ENCODE measurements around the gene NFKBIL1.
"Not testable (repeated sequence)": the region's sequence is repeated elsewhere in the genome, so short reads cannot be mapped to it uniquely, and the experiment has no call there.

The NFKBIL1 gene

DNA sequence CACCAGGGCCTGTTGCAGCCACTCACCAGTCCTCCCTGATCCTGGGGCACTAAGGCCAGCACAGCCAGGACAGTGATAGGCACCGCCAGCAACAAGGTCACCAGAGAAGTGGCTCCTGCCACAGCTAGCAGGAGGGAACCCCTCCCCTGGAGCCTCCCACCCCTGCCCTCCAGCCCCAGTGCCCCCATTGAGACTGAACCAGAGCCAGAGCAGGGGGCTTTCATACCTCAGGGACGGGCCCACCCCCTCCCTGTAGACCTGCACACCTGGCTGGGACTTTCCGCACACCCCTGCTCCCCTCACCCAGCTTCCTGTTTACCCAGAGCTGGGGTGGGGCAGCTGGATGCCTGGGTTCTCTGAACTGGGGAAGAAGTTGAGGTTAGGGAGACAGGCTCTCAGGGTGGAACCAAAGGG is 34.8 kb downstream of the NFKBIL1 start, which contains the start of gene LTB:
LTB (minus strand) TSS at position 195 of the 414 bp plus-strand sequence; CDS start at position 188, 7 bp downstream.
- DNase-seq: peak; percentile 68

DNA sequence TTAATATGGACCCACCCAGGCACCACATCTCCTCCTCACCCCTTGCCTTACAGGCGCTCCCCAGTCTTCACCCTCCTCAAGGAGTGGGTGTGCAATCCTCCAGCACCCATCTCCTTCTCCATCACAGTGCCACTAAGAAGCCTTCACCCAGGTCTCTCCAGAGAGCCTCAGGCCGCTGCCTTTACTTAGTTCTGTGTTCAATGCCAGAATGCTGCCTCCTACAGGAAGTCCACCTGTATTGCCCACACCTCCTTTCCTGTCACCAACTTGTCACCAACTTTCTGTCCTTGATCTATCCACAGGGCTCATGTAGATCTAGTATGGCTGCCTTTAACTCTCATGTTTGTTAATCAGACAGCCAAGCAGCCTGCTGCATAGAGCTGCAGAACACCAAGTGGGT is 38.1 kb downstream of the NFKBIL1 start:
- no peak for DNase-seq

DNA sequence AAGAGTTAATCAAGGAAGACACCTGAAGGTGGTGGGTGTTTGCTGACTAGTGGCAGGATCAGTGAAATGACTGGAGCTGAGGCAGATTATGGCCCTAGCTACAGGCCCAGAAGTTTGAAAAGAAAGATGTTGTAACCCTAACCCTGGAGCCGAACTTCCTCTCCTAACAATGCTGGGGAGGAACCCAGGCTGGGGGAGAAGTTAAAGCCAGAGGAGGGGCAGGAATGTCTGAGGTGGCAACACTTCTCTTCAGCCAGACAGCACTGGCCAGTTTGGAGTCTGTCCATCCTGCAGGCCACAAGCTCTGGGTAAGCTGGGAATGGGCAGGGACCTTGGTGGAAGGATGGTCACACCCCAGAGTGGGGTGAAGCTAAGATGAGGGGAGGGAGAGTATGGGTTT is 38.6 kb downstream of the NFKBIL1 start, which contains the start of gene LST1:
LST1 (plus strand) TSS at position 270 of the 400 bp plus-strand sequence. CDS start 1,023 bp downstream, outside the sequence.
- no peak for DNase-seq

- no peak for DNase-seq
Observed at GRCh38 chr6:31586599-31587281, 39.3 kb downstream of the NFKBIL1 start.

DNA sequence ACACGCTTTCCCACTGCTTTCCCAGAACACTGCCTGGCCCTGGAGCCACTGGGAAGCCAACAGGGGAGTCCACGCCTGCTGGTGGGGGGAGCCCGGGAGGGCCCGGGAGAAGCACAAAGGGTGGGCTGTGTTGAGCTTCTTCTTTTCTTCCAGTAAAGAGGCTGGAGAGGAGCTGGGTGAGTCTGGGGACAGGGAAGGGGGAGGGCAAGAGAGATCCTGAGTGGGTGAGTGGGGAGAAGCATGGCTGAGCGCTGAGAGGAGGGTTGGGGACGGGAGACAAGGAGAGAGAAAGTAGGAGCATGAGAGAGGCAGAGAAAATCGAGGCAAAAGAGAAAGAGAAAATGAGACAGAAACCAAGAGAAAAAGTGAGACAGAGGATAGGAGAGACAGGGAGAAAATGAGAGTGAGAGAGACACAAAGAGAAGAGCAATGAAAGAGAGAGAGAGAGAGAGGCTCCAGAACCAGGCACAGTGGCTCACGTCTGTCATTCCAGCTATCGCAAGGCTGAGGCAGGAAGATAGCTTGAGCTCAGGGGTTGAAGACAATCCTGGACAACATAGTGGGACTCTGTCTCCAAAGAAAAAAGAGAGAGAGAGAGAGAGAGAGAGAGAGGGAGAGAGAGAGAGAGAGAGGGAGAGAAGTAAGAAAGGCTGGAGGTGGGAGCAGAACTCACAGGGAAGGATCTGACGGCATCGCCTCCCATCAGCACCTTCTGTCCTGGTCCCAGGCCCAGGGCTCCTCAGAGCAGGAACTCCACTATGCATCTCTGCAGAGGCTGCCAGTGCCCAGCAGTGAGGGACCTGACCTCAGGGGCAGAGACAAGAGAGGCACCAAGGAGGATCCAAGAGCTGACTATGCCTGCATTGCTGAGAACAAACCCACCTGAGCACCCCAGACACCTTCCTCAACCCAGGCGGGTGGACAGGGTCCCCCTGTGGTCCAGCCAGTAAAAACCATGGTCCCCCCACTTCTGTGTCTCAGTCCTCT is 40.7 kb downstream of the NFKBIL1 start:
- no peak for DNase-seq

DNA sequence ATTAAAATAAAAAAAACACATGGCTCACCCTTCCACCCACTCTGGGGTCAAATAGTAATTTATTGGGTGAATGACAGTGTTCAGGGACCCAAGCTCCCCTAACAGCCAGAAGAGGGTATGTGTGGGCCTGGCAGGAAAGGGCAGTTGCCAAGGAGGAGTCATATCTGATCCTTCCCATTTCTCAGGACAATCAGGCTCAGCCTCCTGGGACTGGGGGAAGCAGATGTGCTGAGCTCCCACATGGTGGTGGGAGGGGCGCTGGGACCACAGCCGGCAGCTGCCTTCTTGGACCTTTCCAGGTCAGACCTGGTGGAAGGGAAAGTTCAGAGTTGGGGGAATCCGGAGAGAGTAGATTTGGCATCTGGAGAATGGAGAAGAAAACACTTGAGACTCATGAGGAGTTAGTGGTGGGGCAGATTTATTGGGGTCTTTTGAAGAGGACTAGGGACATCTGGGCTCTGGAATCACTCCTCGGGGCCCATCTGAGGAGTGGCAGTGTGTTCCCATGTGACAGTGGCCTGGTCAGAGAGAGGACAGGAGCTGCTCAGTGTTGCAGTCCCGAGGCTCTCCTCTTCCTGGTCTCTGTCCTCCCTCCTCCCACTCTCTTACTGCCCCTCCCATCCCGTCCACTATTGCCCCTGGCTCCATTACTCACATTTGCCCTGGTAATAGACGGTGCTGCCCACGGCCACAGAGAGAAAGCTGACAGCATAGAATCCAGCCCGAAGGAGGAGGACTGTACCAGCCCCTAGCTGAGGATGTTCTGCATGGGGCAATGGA is 41.7 kb downstream of the NFKBIL1 start:
- no peak for DNase-seq

DNA sequence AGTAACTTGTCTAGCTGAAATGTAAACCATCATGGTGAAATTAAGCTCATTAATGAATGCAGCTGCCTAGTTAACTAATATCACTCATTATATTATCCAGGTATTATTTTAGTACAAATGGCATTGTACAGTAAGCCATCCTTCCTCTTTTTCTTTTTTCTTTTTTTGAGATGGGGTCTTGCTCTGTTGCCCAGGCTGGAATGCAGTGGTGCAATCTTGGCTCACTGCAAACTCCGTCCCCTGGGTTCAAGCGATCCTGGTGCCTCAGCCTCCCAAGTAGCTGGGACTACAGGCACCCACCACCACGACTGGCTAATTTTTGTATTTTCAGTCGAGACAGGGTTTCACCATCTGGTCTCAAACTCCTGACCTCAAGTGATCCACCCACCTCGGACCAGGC is 43.3 kb downstream of the NFKBIL1 start:
- DNase-seq: not testable (repeated sequence)

DNA sequence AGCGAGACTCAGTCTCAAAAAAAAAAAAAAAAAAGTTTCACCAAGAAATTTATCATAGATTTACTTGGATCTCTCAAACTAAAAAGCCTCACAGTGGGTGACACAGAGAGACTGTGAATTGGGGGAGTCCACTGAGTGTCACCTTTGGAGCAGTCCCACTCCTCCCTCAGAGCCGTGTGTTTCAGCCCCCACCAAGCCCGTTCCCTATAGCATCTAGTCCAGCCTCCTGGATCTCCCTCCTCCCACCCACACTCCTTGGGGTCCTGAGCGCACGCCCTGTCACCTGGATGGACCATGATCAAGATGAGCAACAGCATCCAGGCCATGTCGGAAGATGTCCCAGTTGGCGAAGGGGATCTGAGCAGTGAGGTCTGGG is 45.0 kb downstream of the NFKBIL1 start:
- no peak for DNase-seq

GRCh38 chr6:31597006-31597405 is 49.6 kb downstream of the NFKBIL1 start:
- DNase-seq: no peak

GRCh38 chr6:31607317-31607716 is 59.9 kb downstream of the NFKBIL1 start:
- no peak for DNase-seq

All from effector CD4-positive, alpha-beta T cell (primary cell).